Thyroid gland (tissue), 4 donors: ENCODE results near the gene ATF6.

ENCODE experiments used
- POLR2A ChIP-seq, 2 donors: fragments of 450-650 bp; IDR thresholded peaks; one replicate each; pipeline ENCODE4 v1.6.1; 2017; ENCODE audit warnings: antibody characterized with exemption in 2 of 2, mild to moderate bottlenecking in 2 of 2, moderate library complexity in 1 of 2
- TF ChIP-seq, protein P1 (sequence below), 6 experiments: fragments of 200-600 bp in 3 of 6; fragments of 450-650 bp in 3 of 6; sonication (generic) in 3 of 6; IDR thresholded peaks; one replicate each; pipeline ENCODE4 v1.5.1; 2016 to 2019; ENCODE audit warnings: antibody characterized with exemption in 6 of 6, mild to moderate bottlenecking in 2 of 6, inconsistent platforms in 1 of 6, moderate library complexity in 1 of 6

DNA sequence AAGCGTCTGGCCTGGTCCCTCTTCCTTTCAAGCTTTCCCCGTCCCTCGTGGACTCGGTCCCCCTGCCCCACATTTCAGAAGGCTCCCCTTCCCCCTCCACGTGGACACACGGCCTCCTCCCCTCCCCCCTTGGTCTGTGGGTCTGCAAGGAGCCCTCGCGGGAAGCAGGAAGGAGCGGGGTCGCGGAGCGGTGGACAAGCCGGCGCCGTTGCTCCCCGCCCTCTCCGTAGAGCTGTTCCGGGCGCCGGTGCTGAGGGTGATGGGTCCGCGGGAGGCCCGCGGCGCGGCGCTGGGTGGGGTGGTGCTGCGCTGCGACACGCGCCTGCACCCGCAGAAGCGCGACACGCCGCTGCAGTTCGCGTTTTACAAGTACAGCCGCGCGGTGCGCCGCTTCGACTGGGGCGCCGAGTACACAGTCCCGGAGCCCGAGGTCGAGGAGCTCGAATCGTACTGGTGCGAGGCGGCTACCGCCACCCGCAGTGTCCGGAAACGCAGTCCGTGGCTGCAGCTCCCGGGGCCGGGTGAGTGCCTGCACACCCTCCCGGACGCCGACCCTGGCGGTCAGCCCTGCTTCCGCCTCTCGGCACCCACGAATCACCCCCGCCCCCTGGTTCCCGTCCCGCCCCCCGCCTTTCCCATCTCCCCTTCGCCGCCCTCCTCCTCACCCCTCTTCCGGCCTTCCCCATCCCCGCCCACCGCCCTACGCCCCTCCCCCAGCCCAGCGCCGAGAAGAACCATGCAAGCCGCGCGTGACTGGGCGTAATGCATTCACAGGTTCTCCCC, 39.5 kb upstream of the ATF6 start:
- peak in 1 of 2 donors; percentile 68 for TF ChIP-seq POLR2A (IDR thresholded peaks at IDR 0.05)
- TF ChIP-seq, protein P1, sequence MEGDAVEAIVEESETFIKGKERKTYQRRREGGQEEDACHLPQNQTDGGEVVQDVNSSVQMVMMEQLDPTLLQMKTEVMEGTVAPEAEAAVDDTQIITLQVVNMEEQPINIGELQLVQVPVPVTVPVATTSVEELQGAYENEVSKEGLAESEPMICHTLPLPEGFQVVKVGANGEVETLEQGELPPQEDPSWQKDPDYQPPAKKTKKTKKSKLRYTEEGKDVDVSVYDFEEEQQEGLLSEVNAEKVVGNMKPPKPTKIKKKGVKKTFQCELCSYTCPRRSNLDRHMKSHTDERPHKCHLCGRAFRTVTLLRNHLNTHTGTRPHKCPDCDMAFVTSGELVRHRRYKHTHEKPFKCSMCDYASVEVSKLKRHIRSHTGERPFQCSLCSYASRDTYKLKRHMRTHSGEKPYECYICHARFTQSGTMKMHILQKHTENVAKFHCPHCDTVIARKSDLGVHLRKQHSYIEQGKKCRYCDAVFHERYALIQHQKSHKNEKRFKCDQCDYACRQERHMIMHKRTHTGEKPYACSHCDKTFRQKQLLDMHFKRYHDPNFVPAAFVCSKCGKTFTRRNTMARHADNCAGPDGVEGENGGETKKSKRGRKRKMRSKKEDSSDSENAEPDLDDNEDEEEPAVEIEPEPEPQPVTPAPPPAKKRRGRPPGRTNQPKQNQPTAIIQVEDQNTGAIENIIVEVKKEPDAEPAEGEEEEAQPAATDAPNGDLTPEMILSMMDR (IDR thresholded peaks at IDR 0.05): peak in 1 of 6 experiments; percentile 8
